ENCODE data around the gene DOHH. TPM values are rescaled to one million over a fixed set of nuclear protein-coding genes. Genes with fewer than 3 reads are reported as not detected.

The DOHH gene
- total and polyA plus RNA-seq, 9 of the 15 experiments (the other 6 are each of a cell fraction or from before 2014, with no cell fraction given): 0.14 to 47.2 (median 5.1) TPM

- TF ChIP-seq ELF2 (CRISPR knock-in tag; IDR thresholded peaks at IDR 0.05) (no peak), MBD1 (CRISPR knock-in tag; IDR thresholded peaks at IDR 0.05) (no peak), ZC3H8 (IDR thresholded peaks at IDR 0.05) (no peak), FIP1L1 (IDR thresholded peaks at IDR 0.05; ENCODE audit: low read depth, low read length, poor library complexity, severe bottlenecking) (no peak), SAFB (IDR thresholded peaks at IDR 0.05; ENCODE audit: borderline replicate concordance, low read depth, low read length) (no peak), PURB (CRISPR knock-in tag; IDR thresholded peaks at IDR 0.05; ENCODE audit: low read depth) (no peak), HDAC6 (IDR thresholded peaks at IDR 0.05; ENCODE audit: low read depth, low read length) (no peak), ZNF354B (CRISPR knock-in tag; IDR thresholded peaks at IDR 0.05) (no peak), HOXB6 (CRISPR knock-in tag; IDR thresholded peaks at IDR 0.05; ENCODE audit: borderline replicate concordance) (no peak), PHF8 (IDR thresholded peaks at IDR 0.05; ENCODE audit: borderline replicate concordance, low read length) (no peak), RERE (CRISPR knock-in tag; IDR thresholded peaks at IDR 0.05; ENCODE audit: borderline replicate concordance) (no peak), NFIC (IDR thresholded peaks at IDR 0.05) (no peak), ZBTB33 (CRISPR knock-in tag; IDR thresholded peaks at IDR 0.05) (peak; percentile 77; the same call in 1 of the 2 replicates), NR2C2 (CRISPR knock-in tag; IDR thresholded peaks at IDR 0.05) (no peak), NR2C2 (tag; IDR thresholded peaks at IDR 0.05) (no peak), JUND (IDR thresholded peaks at IDR 0.05; ENCODE audit: borderline replicate concordance, low read depth, low read length) (peak; percentile 67), JUND (tag; IDR thresholded peaks at IDR 0.05; ENCODE audit: borderline replicate concordance, low read depth, low read length) (no peak; the same call in 2 of the 3 replicates), NCOA1 (IDR thresholded peaks at IDR 0.05; ENCODE audit: low read depth) (no peak), HDGF (IDR thresholded peaks at IDR 0.05) (peak; percentile 52; the same call in 1 of the 2 replicates), NFE2 (IDR thresholded peaks at IDR 0.05; ENCODE audit: low read depth) (no peak), ZNF583 (CRISPR knock-in tag; IDR thresholded peaks at IDR 0.05) (no peak)
Observed at GRCh38 chr19:3507371-3508120, 7.1 kb upstream of the DOHH start (continued).
